ENCODE results near the gene UNC5B.

- TF ChIP-seq EZH2 (IDR thresholded peaks at IDR 0.05; ENCODE audit: insufficient read depth, poor library complexity, severe bottlenecking) (no peak), EZH2phosphoT487 (IDR thresholded peaks at IDR 0.05; ENCODE audit: insufficient read depth, low read depth) (no peak)
Measured at GRCh38 chr10:71346731-71347130, 134.4 kb downstream of the UNC5B start.
